Choroid plexus epithelial cell (primary cell): ENCODE data around the gene LRP6.

Experiments used
- DNase-seq: peaks from one replicate; pipeline ENCODE4 v3.0.0-alpha.2; 2010; ENCODE audit warnings: low read depth
- H3K4me3 ChIP-seq: 2 replicates; pipeline ENCODE4 v1.5.1; 2011; ENCODE audit warnings: low read depth, mild to moderate bottlenecking, control low read depth, low read length, moderate library complexity
- TF ChIP-seq, protein P1 (sequence below): conservative IDR thresholded peaks from 2 replicates; pipeline ENCODE4 v1.5.1; 2011; ENCODE audit warnings: low read depth, mild to moderate bottlenecking, control low read depth, inconsistent platforms, low read length, moderate library complexity

The LRP6 gene

DNA sequence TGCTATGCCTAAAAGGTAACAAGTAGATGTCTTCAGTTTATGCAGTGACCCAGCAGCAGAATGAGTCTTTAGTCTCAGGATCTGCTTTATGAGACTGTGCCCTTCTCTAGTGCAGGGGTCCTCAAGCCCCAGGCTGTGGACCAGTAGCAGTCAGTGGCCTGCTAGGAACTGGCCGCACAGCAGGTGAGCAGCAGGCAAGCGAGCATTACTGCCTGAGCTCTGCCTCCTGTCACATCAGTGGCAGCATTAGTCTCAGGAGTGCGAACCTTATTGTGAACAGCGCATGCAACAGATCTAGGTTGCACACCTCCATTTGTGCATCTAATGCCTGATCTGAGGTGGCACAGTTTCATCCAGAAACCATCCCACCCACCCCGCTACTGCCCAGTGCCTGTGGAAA lies 38.4 kb downstream of the LRP6 start:
- no peak overlapping the region for H3K4me3 ChIP-seq
- DNase-seq, result no peak
- TF ChIP-seq, protein P1, sequence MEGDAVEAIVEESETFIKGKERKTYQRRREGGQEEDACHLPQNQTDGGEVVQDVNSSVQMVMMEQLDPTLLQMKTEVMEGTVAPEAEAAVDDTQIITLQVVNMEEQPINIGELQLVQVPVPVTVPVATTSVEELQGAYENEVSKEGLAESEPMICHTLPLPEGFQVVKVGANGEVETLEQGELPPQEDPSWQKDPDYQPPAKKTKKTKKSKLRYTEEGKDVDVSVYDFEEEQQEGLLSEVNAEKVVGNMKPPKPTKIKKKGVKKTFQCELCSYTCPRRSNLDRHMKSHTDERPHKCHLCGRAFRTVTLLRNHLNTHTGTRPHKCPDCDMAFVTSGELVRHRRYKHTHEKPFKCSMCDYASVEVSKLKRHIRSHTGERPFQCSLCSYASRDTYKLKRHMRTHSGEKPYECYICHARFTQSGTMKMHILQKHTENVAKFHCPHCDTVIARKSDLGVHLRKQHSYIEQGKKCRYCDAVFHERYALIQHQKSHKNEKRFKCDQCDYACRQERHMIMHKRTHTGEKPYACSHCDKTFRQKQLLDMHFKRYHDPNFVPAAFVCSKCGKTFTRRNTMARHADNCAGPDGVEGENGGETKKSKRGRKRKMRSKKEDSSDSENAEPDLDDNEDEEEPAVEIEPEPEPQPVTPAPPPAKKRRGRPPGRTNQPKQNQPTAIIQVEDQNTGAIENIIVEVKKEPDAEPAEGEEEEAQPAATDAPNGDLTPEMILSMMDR, result no peak

DNA sequence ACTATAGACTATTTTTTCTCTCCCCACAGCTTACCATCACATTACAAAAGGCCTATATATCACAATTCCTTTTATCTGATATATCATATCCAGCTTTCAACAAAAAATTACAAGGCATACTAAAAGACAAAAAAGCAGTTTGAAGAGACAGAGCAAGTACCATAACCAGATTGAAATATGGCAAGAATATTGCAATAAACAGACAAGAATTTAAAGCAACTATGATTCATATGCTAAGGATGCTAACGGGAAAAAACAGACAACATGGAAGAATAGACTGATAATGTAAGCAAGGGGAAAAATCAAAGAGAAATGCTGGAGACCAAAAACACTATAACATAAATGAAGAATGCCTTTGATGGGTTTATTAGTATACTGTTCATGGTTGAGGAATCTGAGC lies 40.7 kb downstream of the LRP6 start:
- no peak overlapping the region for H3K4me3 ChIP-seq
- no peak for DNase-seq
- TF ChIP-seq, protein P1, result no peak

DNA sequence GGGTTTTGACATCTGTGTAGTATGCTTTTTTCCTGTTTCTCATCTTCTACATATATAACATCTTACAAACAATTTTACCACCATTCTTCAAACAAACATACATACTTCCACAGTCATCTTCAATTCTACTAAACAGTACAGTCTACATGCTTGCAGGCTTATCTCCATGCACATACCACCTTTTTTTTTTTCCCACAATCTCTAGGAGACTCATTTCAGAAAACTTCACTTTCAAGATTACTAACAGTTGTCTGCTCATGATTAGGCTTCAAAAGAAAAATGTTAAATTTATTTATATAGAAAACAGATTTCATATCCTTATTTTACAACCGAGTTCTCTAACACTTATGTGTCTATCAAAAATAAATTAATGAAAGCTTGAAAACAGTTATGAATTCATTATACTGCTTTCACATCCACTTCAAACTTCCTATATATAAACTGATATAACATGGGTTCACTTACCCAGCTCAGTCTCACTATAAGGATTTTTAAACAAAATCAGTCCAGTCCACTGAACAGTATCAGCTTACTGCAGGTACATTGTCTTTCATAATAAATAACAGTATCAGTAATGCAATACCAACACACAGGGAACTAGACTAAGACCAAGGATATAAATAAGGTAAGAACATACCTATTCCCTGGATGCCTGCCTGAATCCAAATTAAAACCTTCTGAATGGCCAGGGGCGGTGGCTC lies 42.5 kb downstream of the LRP6 start:
- peak; percentile 72 for DNase-seq
- TF ChIP-seq, protein P1, result no peak
- H3K4me3 ChIP-seq, result no peak overlapping the region

DNA sequence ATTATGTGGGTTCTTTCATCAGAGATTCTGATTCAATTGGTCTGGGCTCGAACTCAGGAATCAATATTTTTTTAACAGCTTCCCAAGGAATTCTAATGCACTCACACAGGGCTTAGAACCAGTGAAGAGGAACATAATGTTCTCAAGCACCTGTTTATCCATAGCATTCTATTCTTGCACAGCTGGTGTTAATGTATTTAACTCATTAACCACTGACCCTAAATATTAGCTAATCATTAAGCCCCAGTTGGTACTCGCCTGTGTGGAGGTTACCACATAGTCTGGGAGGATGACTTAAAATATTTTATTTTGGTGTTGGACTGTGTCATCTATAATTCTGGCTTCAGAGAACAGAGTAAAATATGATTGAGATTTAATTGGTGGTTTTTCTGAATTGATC lies 45.3 kb downstream of the LRP6 start:
- no peak for DNase-seq
- no peak overlapping the region for H3K4me3 ChIP-seq
- TF ChIP-seq, protein P1, result no peak

DNA sequence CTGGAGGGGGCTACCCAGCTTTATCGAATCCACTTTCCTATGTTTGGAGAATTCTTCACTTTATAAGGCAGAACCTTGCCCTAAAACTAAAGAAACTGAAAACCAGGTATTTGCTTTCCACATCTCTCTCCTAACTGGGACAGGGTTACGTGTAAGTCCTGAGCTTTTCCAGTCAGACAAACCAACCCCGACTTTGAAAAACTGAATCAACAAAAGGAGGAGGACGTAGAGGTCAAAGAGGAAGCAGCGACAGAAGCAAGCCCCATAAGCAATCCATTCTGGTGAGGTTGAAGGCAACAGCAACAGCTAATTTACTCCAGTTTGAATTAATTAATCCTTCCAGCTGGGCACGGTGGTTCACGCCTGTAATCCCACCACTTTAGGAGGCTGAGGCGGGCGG lies 47.2 kb downstream of the LRP6 start:
- H3K4me3 ChIP-seq, result no peak overlapping the region

DNA sequence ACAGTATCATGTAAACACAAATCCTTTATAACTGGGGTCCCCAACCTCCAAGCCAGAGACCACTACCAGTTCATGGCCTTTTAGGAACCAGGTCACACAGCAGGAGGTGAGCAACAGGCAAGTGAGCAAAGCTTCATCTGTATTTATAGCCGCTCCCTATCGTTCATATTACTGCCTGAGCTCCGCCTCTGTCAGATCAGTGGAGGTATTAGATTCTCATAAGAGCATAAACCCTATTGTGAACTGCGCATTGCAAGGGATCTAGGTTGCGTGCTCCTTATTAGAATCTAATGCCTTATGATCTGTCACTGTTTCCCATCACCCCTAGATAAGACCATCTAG lies 49.9 kb downstream of the LRP6 start:
- H3K4me3 ChIP-seq, result no peak overlapping the region
- DNase-seq, result no peak
- TF ChIP-seq, protein P1, result no peak

More for the DNA sequence above, 47.2 kb downstream of the LRP6 start:
- no peak for DNase-seq
- TF ChIP-seq, protein P1, result no peak

DNA sequence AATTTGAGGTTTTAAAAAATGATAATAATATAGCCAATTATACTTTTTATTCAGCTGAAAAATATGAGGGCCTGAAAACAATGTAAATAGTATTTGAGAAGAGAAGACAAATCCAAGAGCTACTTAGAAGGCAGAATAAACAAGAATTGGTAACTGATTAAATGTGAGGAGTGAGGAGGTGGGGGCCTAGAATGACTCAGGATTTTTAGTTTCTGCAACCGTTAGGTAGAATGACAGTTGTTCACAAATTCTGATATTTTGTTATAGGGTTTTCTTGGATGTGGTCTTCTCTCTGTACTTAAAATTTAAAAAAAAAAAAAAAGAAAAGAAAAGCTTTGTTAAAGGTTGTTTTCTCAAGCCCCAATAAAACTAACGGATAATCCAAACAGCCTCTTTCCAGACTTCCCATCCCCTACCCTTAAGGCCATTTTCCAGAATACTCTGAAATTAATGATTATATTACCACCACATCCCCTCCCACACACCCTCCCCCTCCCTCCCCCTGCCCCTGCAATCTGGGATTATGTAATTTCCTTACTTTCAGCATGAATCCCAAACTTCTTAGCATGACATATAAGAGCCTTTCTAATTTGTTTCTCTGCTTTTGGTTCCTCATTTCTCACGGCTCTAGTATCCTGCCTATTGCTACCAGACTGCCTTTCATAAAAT lies 50.4 kb downstream of the LRP6 start:
- no peak for DNase-seq

More for the DNA sequence above, 50.4 kb downstream of the LRP6 start:
- no peak overlapping the region for H3K4me3 ChIP-seq
- TF ChIP-seq, protein P1, result no peak
